GM18951 (cell line): ENCODE data around the gene XDH.

Experiments used
- POLR2A ChIP-seq: IDR thresholded peaks from 4 replicates; pipeline ENCODE4 v1.6.1; 2011; ENCODE audit warnings: mild to moderate bottlenecking; ENCODE audit not compliant: insufficient read length, insufficient read depth; ENCODE audit errors: extremely low read depth
- in situ Hi-C: fragments of 300-500 bp; cut with MboI; formaldehyde crosslinking; loops from one replicate; pipeline ENCODE4 v1.12.0; 2022; ENCODE audit warnings: low sequenced_read_pairs, mixed read lengths, inconsistent platforms; ENCODE audit not compliant: unreplicated experiment

The XDH gene

GRCh38 chr2:31347319-31347718, 67.2 kb downstream of the XDH start:
- no peak for TF ChIP-seq POLR2A
- in situ Hi-C loops = loop anchor here (25.0 kb wide), 1 partner anchor 1185 kb away; no protein-coding TSS in a partner anchor

GRCh38 chr2:31344447-31344846, 70.1 kb downstream of the XDH start:
- in situ Hi-C loops = loop anchor here (25.0 kb wide), 1 partner anchor 1182 kb away; no protein-coding TSS in a partner anchor
- no peak for TF ChIP-seq POLR2A

- in situ Hi-C loops = loop anchor here (25.0 kb wide), 1 partner anchor 1179 kb away; no protein-coding TSS in a partner anchor
- no peak for TF ChIP-seq POLR2A
These were observed 73.2 kb downstream of the XDH start for GRCh38 chr2:31341351-31341750.

GRCh38 chr2:31339696-31340095, 74.8 kb downstream of the XDH start:
- no peak for TF ChIP-seq POLR2A
- in situ Hi-C loops = loop anchor here (10.0 to 25.0 kb wide), 2 partner anchors 625 to 1177 kb away; no protein-coding TSS in a partner anchor

- no peak for TF ChIP-seq POLR2A
These were observed 76.7 kb downstream of the XDH start for GRCh38 chr2:31337860-31338259.

GRCh38 chr2:31337197-31337596, 77.3 kb downstream of the XDH start:
- in situ Hi-C loops = loop anchor here (10.0 to 25.0 kb wide), 2 partner anchors 622 to 1175 kb away; no protein-coding TSS in a partner anchor
- no peak for TF ChIP-seq POLR2A

More at GRCh38 chr2:31337860-31338259, 76.7 kb downstream of the XDH start:
- in situ Hi-C loops = loop anchor here (10.0 to 25.0 kb wide), 2 partner anchors 623 to 1176 kb away; no protein-coding TSS in a partner anchor

GRCh38 chr2:31335921-31336585, 78.5 kb downstream of the XDH start:
- TF ChIP-seq POLR2A = no peak
- in situ Hi-C loops = loop anchor here (10.0 to 25.0 kb wide), 2 partner anchors 621 to 1174 kb away; no protein-coding TSS in a partner anchor

- in situ Hi-C loops = loop anchor here (10.0 to 25.0 kb wide), 2 partner anchors 620 to 1172 kb away; no protein-coding TSS in a partner anchor
- no peak for TF ChIP-seq POLR2A
These were observed 80.1 kb downstream of the XDH start for GRCh38 chr2:31334311-31335026.

GRCh38 chr2:31333527-31334183, 80.9 kb downstream of the XDH start:
- in situ Hi-C loops = loop anchor here (10.0 to 25.0 kb wide), 2 partner anchors 619 to 1171 kb away; no protein-coding TSS in a partner anchor
- TF ChIP-seq POLR2A = no peak

- no peak for TF ChIP-seq POLR2A
- in situ Hi-C loops = loop anchor here (10.0 to 25.0 kb wide), 2 partner anchors 618 to 1171 kb away; no protein-coding TSS in a partner anchor
These were observed 81.5 kb downstream of the XDH start for GRCh38 chr2:31333046-31333445.

GRCh38 chr2:31332521-31332920, 82.0 kb downstream of the XDH start:
- in situ Hi-C loops = loop anchor here (10.0 to 25.0 kb wide), 2 partner anchors 618 to 1170 kb away; no protein-coding TSS in a partner anchor
- no peak for TF ChIP-seq POLR2A

GRCh38 chr2:31331156-31331555, 83.4 kb downstream of the XDH start:
- in situ Hi-C loops = loop anchor here (10.0 to 25.0 kb wide), 2 partner anchors 616 to 1169 kb away; no protein-coding TSS in a partner anchor

More at GRCh38 chr2:31331156-31331555, 83.4 kb downstream of the XDH start:
- TF ChIP-seq POLR2A = no peak
